Sigmoid colon (tissue), 7 donors: ENCODE results near the gene RASSF4. TPM values are rescaled to one million over a fixed set of nuclear protein-coding genes. Genes with fewer than 3 reads are reported as not detected.

Experiments used
- DNase-seq: peaks from one replicate; pipeline ENCODE4 v3.0.0-alpha.2; 2019
- H3K27ac ChIP-seq, 4 donors: fragments of 200-600 bp; sonication (generic); one replicate each; pipeline ENCODE4 v1.5.1; 2016 to 2019; ENCODE audit warnings: mild to moderate bottlenecking in 1 of 4
- H3K27me3 ChIP-seq, 3 donors: fragments of 200-600 bp; sonication (generic); one replicate each; pipeline ENCODE4 v1.5.1; 2019; ENCODE audit warnings: mild to moderate bottlenecking in 1 of 3
- H3K36me3 ChIP-seq, 4 donors: fragments of 200-600 bp; sonication (generic); one replicate each; pipeline ENCODE4 v1.5.1; 2016 to 2019
- H3K4me1 ChIP-seq, 4 donors: fragments of 200-600 bp; sonication (generic); one replicate each; pipeline ENCODE4 v1.5.1; 2017 to 2019
- H3K4me3 ChIP-seq, 4 donors: fragments of 200-600 bp; sonication (generic); one replicate each; pipeline ENCODE4 v1.5.1; 2017 to 2019; ENCODE audit warnings: mild to moderate bottlenecking in 2 of 4, moderate library complexity in 1 of 4
- H3K9me3 ChIP-seq, 4 donors: fragments of 200-600 bp in 3 of 4; sonication (generic) in 3 of 4; one replicate each; pipeline versions ENCODE4 v1.5.1 to v1.6.1; 2013 to 2019
- CTCF ChIP-seq, 4 experiments: fragments of 450-650 bp in 3 of 4; fragments of 200-600 bp in 1 of 4; IDR thresholded peaks; one replicate each; pipeline ENCODE4 v1.5.1; 2016 to 2019; ENCODE audit warnings: antibody characterized with exemption in 4 of 4, mild to moderate bottlenecking in 3 of 4, moderate library complexity in 2 of 4
- EP300 ChIP-seq, 4 donors: sonication (generic); formaldehyde crosslinking; IDR thresholded peaks; one replicate each; pipeline ENCODE4 v1.6.1; 2017; ENCODE audit warnings: antibody characterized with exemption in 4 of 4
- POLR2A ChIP-seq, 2 donors: fragments of 450-650 bp; IDR thresholded peaks; one replicate each; pipeline ENCODE4 v1.6.1; 2016; ENCODE audit warnings: antibody characterized with exemption in 2 of 2, mild to moderate bottlenecking in 2 of 2, moderate library complexity in 2 of 2
- POLR2AphosphoS5 ChIP-seq, 4 donors: sonication (generic); formaldehyde crosslinking; IDR thresholded peaks; one replicate each; pipeline ENCODE4 v1.6.1; 2017; ENCODE audit warnings: antibody characterized with exemption in 4 of 4
- WGBS, 2 donors: extraction: QIAGEN DNeasy Blood & Tissue Kit; methylation state at CpG; one replicate each; pipeline ENCODE4 v1.1.7; 2013; 5-methylcytosine and 5-hydroxymethylcytosine counted together
- intact Hi-C: fragments of 100-400 bp; cut with DNase I; formaldehyde crosslinking; loops from one replicate; pipeline ENCODE4 v1.15.1; 2023
- polyA plus RNA-seq, 3 donors: library from polyadenylated mRNA; stranded (reverse); fragments of 200-250 nt; gene quantifications; one replicate each; pipeline ENCODE4 v1.2.3, GENCODE V29; 2013
- total RNA-seq, 4 donors: library from RNA; depleted of rRNA; stranded (reverse); fragments of >200 nt; gene quantifications; one replicate each; pipeline ENCODE4 v1.1.0, GENCODE V29; 2016
- donor health status: healthy with polysubstance abuse.
- donor health status: Bipolar disorder and iron deficiency.
- donor health status: healthy.

Gene RASSF4
- total RNA-seq (10 to 100 TPM; 23.2 to 61.7 (median 45.2) TPM), polyA plus RNA-seq (10 to 100 TPM in 2 of 3 donors, 1 to 10 TPM in 1; 7.8 to 23.2 (median 13.6) TPM)

GRCh38 chr10:44959247-44960087 lies at the start of gene RASSF4:
RASSF4 (plus strand) TSS chr10:44959802; CDS start chr10:44970203, 10,401 bp downstream.
- peak; percentile 96 for DNase-seq
- Histone ChIP-seq H3K4me3 (peak within 1 kb of the TSS; percentile 65 to 74 (median 69)), H3K9me3 (no peaks in the 10 kb centered on the region), H3K27me3 (no peaks in the 10 kb centered on the region), H3K36me3 (peaks cover 0 to 6% (median 0%) of the 10 kb centered on the region in 4 donors), H3K27ac (peak within 1 kb of the TSS; percentile 90 to 93 (median 91)), H3K4me1 (peaks cover 0 to 49% (median 30%) of the 10 kb centered on the region in 4 donors)
- 0 to 1% methylated on average over 74 of the region's 74 CpGs for WGBS, 2 donors
- intact Hi-C loops: loop anchor here (1.0 to 2.0 kb wide), 3 partner anchors 15 to 41 kb away; partner anchors contain the start of gene ZNF22
- TF ChIP-seq EP300 (IDR thresholded peaks at IDR 0.05) (no peak), POLR2A (IDR thresholded peaks at IDR 0.05) (peak; percentile 70 to 87), POLR2AphosphoS5 (IDR thresholded peaks at IDR 0.05) (peak; percentile 83 to 96 (median 92))

GRCh38 chr10:44909910-44910309 lies 49.7 kb upstream of the RASSF4 start:
- intact Hi-C loops: no loop called here
- no peaks in the 10 kb centered on the region for H3K4me1 ChIP-seq
- no peak overlapping the region for H3K4me3 ChIP-seq

GRCh38 chr10:44910602-44911001 lies 49.0 kb upstream of the RASSF4 start:
- intact Hi-C loops: no loop called here
- 14 to 51% methylated on average over 7 of the region's 7 CpGs for WGBS, 2 donors

More at GRCh38 chr10:44909910-44910309, 49.7 kb upstream of the RASSF4 start:
- no peaks in the 10 kb centered on the region for H3K36me3 ChIP-seq
- no peak for DNase-seq
- WGBS, 2 donors: 77 to 86% methylated on average over 1 of the region's 1 CpG
- H3K27me3 ChIP-seq: no peaks in the 10 kb centered on the region
- H3K9me3 ChIP-seq: no peaks in the 10 kb centered on the region
- TF ChIP-seq CTCF (IDR thresholded peaks at IDR 0.05) (no peak), EP300 (IDR thresholded peaks at IDR 0.05) (no peak)
- H3K27ac ChIP-seq: no peak overlapping the region

GRCh38 chr10:44911081-44911540 lies 48.5 kb upstream of the RASSF4 start, which contains the start of gene TMEM72:
TMEM72 (plus strand) TSS chr10:44911337; CDS start chr10:44911513, 176 bp downstream.
- Histone ChIP-seq H3K9me3 (no peaks in the 10 kb centered on the region), H3K27me3 (no peaks in the 10 kb centered on the region), H3K36me3 (no peaks in the 10 kb centered on the region), H3K4me3 (no peak within 1 kb of the TSS), H3K4me1 (no peaks in the 10 kb centered on the region), H3K27ac (no peak within 1 kb of the TSS)
- DNase-seq: no peak
- intact Hi-C loops: no loop called here
- 13 to 55% methylated on average over 12 of the region's 12 CpGs for WGBS, 2 donors
- TF ChIP-seq POLR2AphosphoS5 (IDR thresholded peaks at IDR 0.05): no peak
- TF ChIP-seq POLR2A (IDR thresholded peaks at IDR 0.05): no peak
- no peak for TF ChIP-seq EP300 (IDR thresholded peaks at IDR 0.05)
- no peak for TF ChIP-seq CTCF (IDR thresholded peaks at IDR 0.05)

More at GRCh38 chr10:44910602-44911001, 49.0 kb upstream of the RASSF4 start:
- Histone ChIP-seq H3K4me3 (no peak overlapping the region), H3K27ac (no peak overlapping the region), H3K36me3 (no peaks in the 10 kb centered on the region), H3K27me3 (no peaks in the 10 kb centered on the region), H3K4me1 (no peaks in the 10 kb centered on the region), H3K9me3 (no peaks in the 10 kb centered on the region)
- DNase-seq: no peak
- TF ChIP-seq POLR2A (IDR thresholded peaks at IDR 0.05): no peak
- TF ChIP-seq CTCF (IDR thresholded peaks at IDR 0.05): no peak
- TF ChIP-seq EP300 (IDR thresholded peaks at IDR 0.05): no peak
- no peak for TF ChIP-seq POLR2AphosphoS5 (IDR thresholded peaks at IDR 0.05)

GRCh38 chr10:44911951-44912350 lies 47.7 kb upstream of the RASSF4 start:
- Histone ChIP-seq H3K9me3 (no peaks in the 10 kb centered on the region), H3K4me3 (no peak overlapping the region), H3K4me1 (no peaks in the 10 kb centered on the region), H3K36me3 (no peaks in the 10 kb centered on the region), H3K27ac (no peak overlapping the region), H3K27me3 (no peaks in the 10 kb centered on the region)
- no peak for DNase-seq
- 80 to 89% methylated on average over 3 of the region's 3 CpGs for WGBS, 2 donors
- TF ChIP-seq CTCF (IDR thresholded peaks at IDR 0.05) (no peak), POLR2AphosphoS5 (IDR thresholded peaks at IDR 0.05) (no peak), EP300 (IDR thresholded peaks at IDR 0.05) (no peak), POLR2A (IDR thresholded peaks at IDR 0.05) (no peak)
- intact Hi-C loops: no loop called here
